ENCODE data around the gene LMNA. TPM values are rescaled to one million over a fixed set of nuclear protein-coding genes. Genes with fewer than 3 reads are reported as not detected.

The LMNA gene
- total RNA-seq (2021) (569 and 580 TPM in 2 replicates), Bru-seq, nascent RNA (percentile 86 among the genes with signal in this experiment), BruChase-seq, experiment 1, labeled RNA remaining after a 2-hour chase (percentile 79 among the genes with signal in this experiment), BruChase-seq, experiment 2, labeled RNA remaining after a 6-hour chase (percentile 91 among the genes with signal in this experiment)
- long read RNA-seq, transcript LMNA-206 (12 exons, 3,190 nt) = major isoform, 244 of 1,044 reads
- long read RNA-seq, partial matches to known transcripts = 742 of 1,044 reads
- long read RNA-seq, other reads (novel, unspliced or antisense) = 56 of 1,044 reads

DNA sequence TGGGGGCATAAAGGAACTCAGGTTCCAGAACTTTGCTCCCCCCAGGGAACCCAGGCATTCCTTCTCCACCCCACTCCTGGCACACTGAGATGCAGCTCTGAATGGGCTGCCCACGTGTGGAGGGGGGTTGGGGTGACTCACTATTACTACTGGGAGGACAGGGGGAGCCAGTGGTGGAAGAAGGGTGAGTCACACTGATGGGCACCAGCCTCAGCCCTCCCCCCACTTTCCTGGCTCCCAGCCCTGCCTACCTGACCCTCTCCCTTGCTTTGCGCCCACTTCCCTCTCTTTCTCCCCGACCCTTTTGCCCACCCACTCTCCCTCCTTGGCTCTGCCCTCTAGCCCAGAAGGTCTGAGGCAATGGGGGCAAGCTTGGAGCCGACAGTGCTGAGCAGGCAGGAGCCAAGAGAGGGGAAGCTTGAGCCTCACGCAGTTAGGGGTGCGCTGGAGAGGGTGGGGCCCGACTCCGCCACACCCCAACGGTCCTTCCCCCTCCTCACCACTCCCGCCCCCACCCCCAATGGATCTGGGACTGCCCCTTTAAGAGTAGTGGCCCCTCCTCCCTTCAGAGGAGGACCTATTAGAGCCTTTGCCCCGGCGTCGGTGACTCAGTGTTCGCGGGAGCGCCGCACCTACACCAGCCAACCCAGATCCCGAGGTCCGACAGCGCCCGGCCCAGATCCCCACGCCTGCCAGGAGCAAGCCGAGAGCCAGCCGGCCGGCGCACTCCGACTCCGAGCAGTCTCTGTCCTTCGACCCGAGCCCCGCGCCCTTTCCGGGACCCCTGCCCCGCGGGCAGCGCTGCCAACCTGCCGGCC, at the start of gene LMNA:
TSS of gene LMNA (plus strand) at position 611 of the 818 bp plus-strand sequence. CDS start 208 bp downstream, outside the sequence.
- Histone ChIP-seq H3K4me1 (replicated peaks; ENCODE audit: insufficient read depth) (peaks cover 65% of the 10 kb centered on the region), H3K4me2 (peak within 1 kb of the TSS; percentile 99), H2AFZ (peak within 1 kb of the TSS; percentile 68), H3K9me3 (ENCODE audit: insufficient read depth, low read depth) (no peaks in the 10 kb centered on the region), H4K20me1 (ENCODE audit: insufficient read depth) (peaks cover 42% of the 10 kb centered on the region), H3K27ac (peak within 1 kb of the TSS; percentile 69), H3K9me2 (ENCODE audit: insufficient read depth) (no peaks in the 10 kb centered on the region), H3K4me3 (peak within 1 kb of the TSS; percentile 100), H3K36me3 (ENCODE audit: low read depth) (peaks cover 9% of the 10 kb centered on the region; the same call in 1 of the 2 replicates), H3K27me3 (ENCODE audit: insufficient read depth, low read depth) (no peaks in the 10 kb centered on the region), H3F3A (ENCODE audit: insufficient read depth, low read depth) (peaks cover 28% of the 10 kb centered on the region), H3K79me2 (ENCODE audit: low read depth) (peaks cover 48% of the 10 kb centered on the region)
- ChIA-PET POLR2A (ENCODE audit: unreplicated experiment) (interaction anchor here (0.6 to 2.9 kb wide), 8 partner anchors 10 to 741 kb away, joined by 3 to 24 read pairs (median 8); partner anchors contain the start of gene SMG5), CTCF (interaction anchor here (0.6 to 1.4 kb wide), 6 partner anchors 13 to 111 kb away, joined by 3 to 6 read pairs (median 4); no protein-coding TSS in a partner anchor)
- peak; percentile 90 to 94 for DNase-seq
- TF ChIP-seq EZH2 (IDR thresholded peaks at IDR 0.05; ENCODE audit: low read depth) = no peak
- TF ChIP-seq, protein P1, sequence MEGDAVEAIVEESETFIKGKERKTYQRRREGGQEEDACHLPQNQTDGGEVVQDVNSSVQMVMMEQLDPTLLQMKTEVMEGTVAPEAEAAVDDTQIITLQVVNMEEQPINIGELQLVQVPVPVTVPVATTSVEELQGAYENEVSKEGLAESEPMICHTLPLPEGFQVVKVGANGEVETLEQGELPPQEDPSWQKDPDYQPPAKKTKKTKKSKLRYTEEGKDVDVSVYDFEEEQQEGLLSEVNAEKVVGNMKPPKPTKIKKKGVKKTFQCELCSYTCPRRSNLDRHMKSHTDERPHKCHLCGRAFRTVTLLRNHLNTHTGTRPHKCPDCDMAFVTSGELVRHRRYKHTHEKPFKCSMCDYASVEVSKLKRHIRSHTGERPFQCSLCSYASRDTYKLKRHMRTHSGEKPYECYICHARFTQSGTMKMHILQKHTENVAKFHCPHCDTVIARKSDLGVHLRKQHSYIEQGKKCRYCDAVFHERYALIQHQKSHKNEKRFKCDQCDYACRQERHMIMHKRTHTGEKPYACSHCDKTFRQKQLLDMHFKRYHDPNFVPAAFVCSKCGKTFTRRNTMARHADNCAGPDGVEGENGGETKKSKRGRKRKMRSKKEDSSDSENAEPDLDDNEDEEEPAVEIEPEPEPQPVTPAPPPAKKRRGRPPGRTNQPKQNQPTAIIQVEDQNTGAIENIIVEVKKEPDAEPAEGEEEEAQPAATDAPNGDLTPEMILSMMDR (conservative IDR thresholded peaks at IDR 0.05) = no peak
- no TSS peak for BruUV-seq (replicated peaks)
- intact Hi-C loops (cut with micrococcal nuclease; ENCODE audit: unreplicated experiment) = loop anchor here (1.0 to 2.0 kb wide), 3 partner anchors 8 to 16 kb away; no protein-coding TSS in a partner anchor

DNA sequence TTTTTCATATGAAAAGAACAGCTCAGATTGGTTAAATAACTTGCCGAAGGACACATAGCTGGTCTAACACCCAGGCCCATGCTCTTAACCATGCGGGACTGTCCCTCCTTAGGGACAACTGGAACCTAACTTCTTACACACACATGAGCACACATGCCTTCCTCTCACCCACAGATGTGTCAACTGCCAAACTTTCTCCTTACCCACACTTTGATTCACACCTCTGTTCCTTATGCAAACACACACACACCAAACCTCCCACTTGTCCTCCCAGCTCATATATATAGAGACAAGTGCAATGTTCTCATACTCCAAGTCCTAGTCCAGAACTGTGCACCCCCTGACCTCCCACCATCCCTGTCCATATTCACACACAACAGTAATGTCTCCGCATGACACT, 49.3 kb upstream of the LMNA start:
- intact Hi-C loops (cut with micrococcal nuclease; ENCODE audit: unreplicated experiment) = no loop called here
- Histone ChIP-seq H3K27ac (no peak overlapping the region), H3F3A (ENCODE audit: insufficient read depth, low read depth) (peaks cover 27% of the 10 kb centered on the region), H4K20me1 (ENCODE audit: insufficient read depth) (peaks cover 33% of the 10 kb centered on the region), H3K79me2 (ENCODE audit: low read depth) (peaks cover 63% of the 10 kb centered on the region), H3K9me3 (ENCODE audit: insufficient read depth, low read depth) (no peaks in the 10 kb centered on the region), H3K4me1 (replicated peaks; ENCODE audit: insufficient read depth) (peaks cover 18% of the 10 kb centered on the region), H3K4me2 (no peak overlapping the region), H3K4me3 (no peak overlapping the region), H3K9me2 (ENCODE audit: insufficient read depth) (no peaks in the 10 kb centered on the region), H3K36me3 (ENCODE audit: low read depth) (peaks cover 7% of the 10 kb centered on the region; the same call in 1 of the 2 replicates), H3K27me3 (ENCODE audit: insufficient read depth, low read depth) (no peaks in the 10 kb centered on the region), H2AFZ (no peak overlapping the region)
- ChIA-PET POLR2A (ENCODE audit: unreplicated experiment) (no interaction called here), CTCF (interaction anchor here (0.7 to 3.1 kb wide), 2 partner anchors 7 to 127 kb away, joined by 15 to 16 read pairs; no protein-coding TSS in a partner anchor)
- DNase-seq = no peak
- TF ChIP-seq, protein P1 (conservative IDR thresholded peaks at IDR 0.05) = no peak
- no peak for TF ChIP-seq EZH2 (IDR thresholded peaks at IDR 0.05; ENCODE audit: low read depth)
- BruUV-seq (replicated peaks) = no TSS peak

DNA sequence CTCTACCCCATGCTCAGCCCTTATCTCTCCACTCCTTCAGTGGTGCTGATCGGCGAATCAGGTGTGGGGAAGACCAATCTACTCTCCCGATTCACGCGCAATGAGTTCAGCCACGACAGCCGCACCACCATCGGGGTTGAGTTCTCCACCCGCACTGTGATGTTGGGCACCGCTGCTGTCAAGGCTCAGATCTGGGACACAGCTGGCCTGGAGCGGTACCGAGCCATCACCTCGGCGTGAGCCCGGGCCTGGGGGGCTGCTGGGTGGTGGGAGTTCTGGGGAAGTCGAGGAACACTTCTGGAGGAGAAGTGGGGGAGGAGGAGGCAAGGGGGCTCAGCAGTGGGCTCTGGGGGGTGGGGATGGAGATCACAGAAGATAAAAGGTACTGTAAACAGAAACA, 48.6 kb upstream of the LMNA start:
- H3K4me2 ChIP-seq = no peak overlapping the region
- ChIA-PET POLR2A (ENCODE audit: unreplicated experiment) (interaction anchor here (0.7 kb wide), 1 partner anchor 110 kb away, joined by 4 read pairs; no protein-coding TSS in a partner anchor), CTCF (interaction anchor here (0.6 to 3.1 kb wide), 3 partner anchors 8 to 234 kb away, joined by 7 to 16 read pairs (median 15); no protein-coding TSS in a partner anchor)
- no peaks in the 10 kb centered on the region for H3K9me3 ChIP-seq (ENCODE audit: insufficient read depth, low read depth)
- H3K79me2 ChIP-seq (ENCODE audit: low read depth) = peaks cover 63% of the 10 kb centered on the region
- BruUV-seq (replicated peaks) = no TSS peak
- no peak overlapping the region for H2AFZ ChIP-seq
- DNase-seq = no peak
- H3K27me3 ChIP-seq (ENCODE audit: insufficient read depth, low read depth) = no peaks in the 10 kb centered on the region
- peaks cover 33% of the 10 kb centered on the region for H4K20me1 ChIP-seq (ENCODE audit: insufficient read depth)
- no peak overlapping the region for H3K4me3 ChIP-seq
- peaks cover 18% of the 10 kb centered on the region for H3K4me1 ChIP-seq (replicated peaks; ENCODE audit: insufficient read depth)
- TF ChIP-seq EZH2 (IDR thresholded peaks at IDR 0.05; ENCODE audit: low read depth) = no peak
- TF ChIP-seq, protein P1 (conservative IDR thresholded peaks at IDR 0.05) = no peak
- peaks cover 7% of the 10 kb centered on the region; the same call in 1 of the 2 replicates for H3K36me3 ChIP-seq (ENCODE audit: low read depth)
- H3F3A ChIP-seq (ENCODE audit: insufficient read depth, low read depth) = peaks cover 31% of the 10 kb centered on the region
- H3K9me2 ChIP-seq (ENCODE audit: insufficient read depth) = no peaks in the 10 kb centered on the region
- intact Hi-C loops (cut with micrococcal nuclease; ENCODE audit: unreplicated experiment) = loop anchor here (1.0 kb wide), 1 partner anchor 128 kb away; no protein-coding TSS in a partner anchor
- no peak overlapping the region for H3K27ac ChIP-seq

Measured in PC-9 (cell line).